IMR-90 (cell line): ENCODE results near the gene SPRYD7. TPM values are rescaled to one million over a fixed set of nuclear protein-coding genes. Genes with fewer than 3 reads are reported as not detected.
A peak's percentile ranks its signal among the peaks of the same experiment; 100 is the strongest.

Experiments
- ATAC-seq: fragments of 200-7000 bp; cut with Tn5 transposase; 2 replicates; pipeline ENCODE4 v1.9.1; 2020; ENCODE audit warnings: low read depth, mild to moderate bottlenecking, moderate library complexity
- BruUV-seq: library from RNA; stranded (reverse); fragments of 400-500 nt; replicated peaks from 2 replicates; lab custom pipeline; 2021; lab: Mats Ljungman, UMichigan
- CTCF ChIA-PET: fragments of 300-600 bp; formaldehyde crosslinking; extraction: SDS; loops from one replicate; lab custom pipeline; 2021; ENCODE audit warnings: antibody characterized with exemption; lab: Yijun Ruan, JAX
- POLR2A ChIA-PET: fragments of 300-600 bp; sonication (Branson Sonifier 250); formaldehyde crosslinking; loops from one replicate; lab custom pipeline; 2022; ENCODE audit warnings: antibody characterized with exemption; ENCODE audit not compliant: unreplicated experiment; lab: Charles Lee
- DNase-seq: peaks from one replicate; pipeline ENCODE4 v3.0.0; 2013
- H2AFZ ChIP-seq: replicated peaks from 2 replicates; pipeline ENCODE3; 2013; ENCODE audit warnings: low read length, mild to moderate bottlenecking; ENCODE audit not compliant: poor library complexity
- H2AK5ac ChIP-seq: 2 replicates; pipeline ENCODE4 v1.6.1; 2013; ENCODE audit warnings: low read depth, low read length, inconsistent platforms
- H2AK9ac ChIP-seq: replicated peaks from 2 replicates; pipeline ENCODE3; 2013; ENCODE audit warnings: mild to moderate bottlenecking, low read depth, low read length, moderate library complexity; ENCODE audit not compliant: poor library complexity
- H2BK120ac ChIP-seq: 2 replicates; pipeline ENCODE4 v1.6.1; 2013; ENCODE audit warnings: low read depth, low read length, inconsistent platforms
- H2BK15ac ChIP-seq: 3 replicates; pipeline ENCODE4 v1.6.1; 2013; ENCODE audit warnings: low read depth, low read length, inconsistent platforms
- H2BK20ac ChIP-seq: 2 replicates; pipeline ENCODE4 v1.6.1; 2013; ENCODE audit warnings: low read depth, mild to moderate bottlenecking, inconsistent platforms, low read length, moderate library complexity
- H2BK5ac ChIP-seq: 2 replicates; pipeline ENCODE4 v1.6.1; 2013; ENCODE audit warnings: mild to moderate bottlenecking, low read depth, low read length, inconsistent platforms; ENCODE audit not compliant: poor library complexity, severe bottlenecking
- H3K14ac ChIP-seq: replicated peaks from 2 replicates; pipeline ENCODE4 v1.6.1; 2013; ENCODE audit warnings: low read depth, low read length, inconsistent platforms
- H3K18ac ChIP-seq: 2 replicates; pipeline ENCODE4 v1.6.1; 2013; ENCODE audit warnings: low read depth, low read length, control low read depth
- H3K23ac ChIP-seq: 2 replicates; pipeline ENCODE4 v1.6.1; 2013; ENCODE audit warnings: low read depth, low read length, inconsistent platforms
- H3K27ac ChIP-seq: 2 replicates; pipeline ENCODE4 v1.5.1; 2013; ENCODE audit warnings: mild to moderate bottlenecking, control low read depth, low read length; ENCODE audit not compliant: insufficient read depth
- H3K27me3 ChIP-seq: 2 replicates; pipeline ENCODE4 v1.6.1; 2013; ENCODE audit warnings: low read length; ENCODE audit not compliant: control insufficient read depth, insufficient read depth
- H3K36me3 ChIP-seq: 2 replicates; pipeline ENCODE4 v1.6.1; 2013; ENCODE audit warnings: low read length, mixed read lengths; ENCODE audit not compliant: control insufficient read depth, insufficient read depth
- H3K4ac ChIP-seq: 2 replicates; pipeline ENCODE4 v1.6.1; 2013; ENCODE audit warnings: low read depth, low read length, inconsistent platforms
- H3K4me1 ChIP-seq: 2 replicates; pipeline ENCODE4 v1.6.1; 2013; ENCODE audit warnings: low read length, mixed read lengths; ENCODE audit not compliant: control insufficient read depth, insufficient read depth
- H3K4me2 ChIP-seq: 2 replicates; pipeline ENCODE4 v1.6.1; 2013; ENCODE audit warnings: low read depth, mild to moderate bottlenecking, control low read depth, low read length, moderate library complexity
- H3K4me3 ChIP-seq: 2 replicates; pipeline ENCODE4 v1.5.1; 2013; ENCODE audit warnings: low read depth, mild to moderate bottlenecking, control low read depth, low read length, moderate library complexity; ENCODE audit not compliant: insufficient read depth
- H3K56ac ChIP-seq: 2 replicates; pipeline ENCODE4 v1.6.1; 2013; ENCODE audit warnings: low read length, inconsistent platforms; ENCODE audit not compliant: insufficient read depth; ENCODE audit errors: extremely low read depth
- H3K79me1 ChIP-seq, 2 experiments: 2 replicates each; pipeline ENCODE4 v1.6.1; 2013; ENCODE audit warnings: low read length in 2 of 2, inconsistent platforms in 1 of 2, low read depth in 1 of 2
- H3K9ac ChIP-seq: 2 replicates; pipeline ENCODE4 v1.6.1; 2013; ENCODE audit warnings: low read depth, low read length, control low read depth
- H3K9me1 ChIP-seq: 2 replicates; pipeline ENCODE4 v1.6.1; 2013; ENCODE audit warnings: low read length, inconsistent platforms; ENCODE audit not compliant: insufficient read depth
- H3K9me3 ChIP-seq: 2 replicates; pipeline ENCODE4 v1.6.1; 2013; ENCODE audit warnings: low read length; ENCODE audit not compliant: control insufficient read depth, insufficient read depth
- H4K20me1 ChIP-seq: 2 replicates; pipeline ENCODE4 v1.6.1; 2013; ENCODE audit warnings: low read length, inconsistent platforms; ENCODE audit not compliant: insufficient read depth
- H4K5ac ChIP-seq: 2 replicates; pipeline ENCODE4 v1.6.1; 2013; ENCODE audit warnings: mild to moderate bottlenecking, low read depth, low read length, control low read depth
- H4K8ac ChIP-seq, 2 experiments: 2 replicates each; pipeline ENCODE4 v1.6.1; 2013; ENCODE audit warnings: low read depth in 2 of 2, low read length in 2 of 2, control low read depth in 1 of 2, inconsistent platforms in 1 of 2
- H4K91ac ChIP-seq: 2 replicates; pipeline ENCODE4 v1.6.1; 2013; ENCODE audit warnings: low read depth, low read length, inconsistent platforms; ENCODE audit not compliant: insufficient read depth
- CHD1 ChIP-seq: IDR thresholded peaks from 2 replicates; pipeline ENCODE4 v1.6.1; 2012; ENCODE audit warnings: low read depth, low read length, improper control_type of control experiment
- RAD21 ChIP-seq: IDR thresholded peaks from 2 replicates; pipeline ENCODE4 v1.6.1; 2012; ENCODE audit warnings: low read length, improper control_type of control experiment
- SMC3 ChIP-seq: fragments of 150-350 bp; IDR thresholded peaks from 2 replicates; pipeline ENCODE4 v1.6.1; 2016; ENCODE audit warnings: low read depth, mild to moderate bottlenecking, antibody characterized with exemption, low read length, moderate library complexity
- WGBS, 2 experiments: methylation state at CpG; one replicate each; pipeline versions ENCODE4 v1.1.5 to v1.1.7; 2013; ENCODE audit warnings: missing lambda C conversion rate in 2 of 2; ENCODE audit not compliant: insufficient read length in 1 of 2; ENCODE audit errors: extremely low coverage in 2 of 2; 5-methylcytosine and 5-hydroxymethylcytosine counted together
- dilution Hi-C: fragments of 300-500 bp; cut with HindIII; formaldehyde crosslinking; loops from one replicate; pipeline ENCODE4 v1.14.3; 2018; ENCODE audit warnings: low sequenced_read_pairs; ENCODE audit not compliant: unreplicated experiment
- in situ Hi-C: fragments of 300-500 bp; cut with MboI; formaldehyde crosslinking; loops from 3 replicates; pipeline ENCODE4 v1.14.3; 2019; ENCODE audit warnings: low sequenced_read_pairs, inconsistent platforms, mixed read lengths
- intact Hi-C: fragments of 100-400 bp; cut with micrococcal nuclease; formaldehyde crosslinking; loops from 2 replicates; pipeline ENCODE4 v1.10.0; 2022
- polyA plus RNA-seq, 3 experiments: library from polyadenylated mRNA; depleted of rRNA; stranded (reverse); fragments of >200 nt; gene quantifications; 2 replicates each; pipeline ENCODE4 v1.2.3, GENCODE V29; 2012; ENCODE audit warnings: low replicate concordance in 1 of 3
- total RNA-seq: library from RNA; depleted of rRNA; stranded (reverse); fragments of >200 nt; gene quantifications from 2 replicates; pipeline ENCODE4 v1.2.3, GENCODE V29; 2012
- TF ChIP-seq, protein P1 (sequence below): conservative IDR thresholded peaks from 2 replicates; pipeline ENCODE4 v1.5.1; 2012; ENCODE audit warnings: mild to moderate bottlenecking, low read depth, low read length, improper control_type of control experiment

The SPRYD7 gene
- total and polyA plus RNA-seq, 2 of the 4 experiments (the other 2 are of a cell fraction), result 5.6 to 20.2 TPM

- intact Hi-C loops (loop anchor here (2.0 to 5.0 kb wide), 4 partner anchors 104 to 1093 kb away; no protein-coding TSS in a partner anchor), dilution Hi-C loops (no loop called here), in situ Hi-C loops (loop anchor here (5.0 to 25.0 kb wide), 3 partner anchors 819 to 1097 kb away; partner anchors contain the start of gene RNASEH2B)
- peaks cover 2% of the 10 kb centered on the region; the same call in 1 of the 2 replicates for H3K4me1 ChIP-seq
- H3K9me3 ChIP-seq, result no peaks in the 10 kb centered on the region
- ChIA-PET CTCF (interaction anchor here (1.9 kb wide), 1 partner anchor 934 kb away, joined by 8 read pairs; no protein-coding TSS in a partner anchor), POLR2A (no interaction called here)
- no peaks in the 10 kb centered on the region for H3K27me3 ChIP-seq
- H4K8ac ChIP-seq, result no peak overlapping the region
- H2BK120ac ChIP-seq, result no peak overlapping the region
- peak overlapping the region; percentile 2; the same call in 1 of the 2 replicates for H3K4ac ChIP-seq
- H4K91ac ChIP-seq, result no peak overlapping the region
- no peaks in the 10 kb centered on the region for H3K9me1 ChIP-seq
- BruUV-seq, result no TSS peak
- no peak overlapping the region for H3K18ac ChIP-seq
- no peak for TF ChIP-seq SMC3
- TF ChIP-seq CHD1, result no peak
- TF ChIP-seq RAD21, result no peak
- TF ChIP-seq, protein P1, sequence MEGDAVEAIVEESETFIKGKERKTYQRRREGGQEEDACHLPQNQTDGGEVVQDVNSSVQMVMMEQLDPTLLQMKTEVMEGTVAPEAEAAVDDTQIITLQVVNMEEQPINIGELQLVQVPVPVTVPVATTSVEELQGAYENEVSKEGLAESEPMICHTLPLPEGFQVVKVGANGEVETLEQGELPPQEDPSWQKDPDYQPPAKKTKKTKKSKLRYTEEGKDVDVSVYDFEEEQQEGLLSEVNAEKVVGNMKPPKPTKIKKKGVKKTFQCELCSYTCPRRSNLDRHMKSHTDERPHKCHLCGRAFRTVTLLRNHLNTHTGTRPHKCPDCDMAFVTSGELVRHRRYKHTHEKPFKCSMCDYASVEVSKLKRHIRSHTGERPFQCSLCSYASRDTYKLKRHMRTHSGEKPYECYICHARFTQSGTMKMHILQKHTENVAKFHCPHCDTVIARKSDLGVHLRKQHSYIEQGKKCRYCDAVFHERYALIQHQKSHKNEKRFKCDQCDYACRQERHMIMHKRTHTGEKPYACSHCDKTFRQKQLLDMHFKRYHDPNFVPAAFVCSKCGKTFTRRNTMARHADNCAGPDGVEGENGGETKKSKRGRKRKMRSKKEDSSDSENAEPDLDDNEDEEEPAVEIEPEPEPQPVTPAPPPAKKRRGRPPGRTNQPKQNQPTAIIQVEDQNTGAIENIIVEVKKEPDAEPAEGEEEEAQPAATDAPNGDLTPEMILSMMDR, result no peak
- ATAC-seq (no peak), DNase-seq (no peak)
- WGBS, 2 experiments, result no CpG with 5 or more reads among the region's 3 CpGs
- H3K9ac ChIP-seq, result no peak overlapping the region
- H4K5ac ChIP-seq, result no peak overlapping the region
- no peak overlapping the region for H2AK5ac ChIP-seq
- H2BK15ac ChIP-seq, result no peak overlapping the region
- no peak overlapping the region for H2AK9ac ChIP-seq
- no peak overlapping the region for H3K56ac ChIP-seq
- H3K79me1 ChIP-seq, result no peaks in the 10 kb centered on the region
- no peak overlapping the region for H3K14ac ChIP-seq
- no peak overlapping the region for H2BK5ac ChIP-seq
- H3K23ac ChIP-seq, result no peak overlapping the region
- peak overlapping the region; percentile 34 for H2AFZ ChIP-seq
- no peaks in the 10 kb centered on the region for H3K36me3 ChIP-seq
- no peak overlapping the region for H3K27ac ChIP-seq
- no peak overlapping the region for H2BK20ac ChIP-seq
- H3K4me2 ChIP-seq, result no peak overlapping the region
- no peaks in the 10 kb centered on the region for H4K20me1 ChIP-seq
- no peak overlapping the region for H3K4me3 ChIP-seq
These were observed 41.9 kb upstream of the SPRYD7 start for GRCh38 chr13:49977992-49978391.
